GM18907 (cell line): ENCODE data around the gene PRXL2B.

Experiments used
- ATAC-seq: cut with Tn5 transposase; IDR thresholded peaks from one replicate; pipeline ENCODE4 v1.9.1; 2021; ENCODE audit warnings: mild to moderate bottlenecking, moderate library complexity; ENCODE audit not compliant: unreplicated experiment

The PRXL2B gene

DNA sequence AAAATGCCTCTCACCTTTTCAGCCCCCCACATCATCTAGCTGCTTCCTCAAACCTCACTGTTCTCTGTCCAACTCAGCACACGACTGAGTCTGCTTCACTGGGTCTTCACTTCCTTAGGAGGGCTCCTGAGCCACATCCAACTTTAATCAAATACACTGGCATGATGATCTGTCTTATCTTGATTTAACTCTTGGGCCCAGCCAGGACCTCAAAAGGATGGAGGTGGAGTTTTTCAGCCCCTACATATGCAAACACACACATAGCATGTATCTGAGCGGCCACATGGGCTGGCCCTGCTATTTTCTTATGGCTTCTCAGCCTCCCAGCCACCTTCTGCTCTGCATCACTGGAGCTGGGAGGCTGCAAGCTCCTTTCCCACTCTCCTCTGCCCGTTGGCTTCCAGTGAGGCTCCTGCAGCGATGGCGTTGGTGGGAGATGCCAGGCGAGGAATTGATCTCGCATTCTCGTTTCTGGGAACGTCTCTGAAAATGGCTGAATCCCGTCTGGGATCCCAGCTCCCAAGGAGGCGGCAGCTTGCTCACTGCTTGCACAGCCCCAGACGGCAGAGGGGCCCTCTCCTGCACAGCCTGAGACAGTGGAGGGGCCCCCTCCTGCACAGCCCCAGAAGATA, 1.8 kb upstream of the PRXL2B start:
- no peak for ATAC-seq

GRCh38 chr1:2585318-2586092, 1.1 kb upstream of the PRXL2B start:
- ATAC-seq: peak; percentile 46

DNA sequence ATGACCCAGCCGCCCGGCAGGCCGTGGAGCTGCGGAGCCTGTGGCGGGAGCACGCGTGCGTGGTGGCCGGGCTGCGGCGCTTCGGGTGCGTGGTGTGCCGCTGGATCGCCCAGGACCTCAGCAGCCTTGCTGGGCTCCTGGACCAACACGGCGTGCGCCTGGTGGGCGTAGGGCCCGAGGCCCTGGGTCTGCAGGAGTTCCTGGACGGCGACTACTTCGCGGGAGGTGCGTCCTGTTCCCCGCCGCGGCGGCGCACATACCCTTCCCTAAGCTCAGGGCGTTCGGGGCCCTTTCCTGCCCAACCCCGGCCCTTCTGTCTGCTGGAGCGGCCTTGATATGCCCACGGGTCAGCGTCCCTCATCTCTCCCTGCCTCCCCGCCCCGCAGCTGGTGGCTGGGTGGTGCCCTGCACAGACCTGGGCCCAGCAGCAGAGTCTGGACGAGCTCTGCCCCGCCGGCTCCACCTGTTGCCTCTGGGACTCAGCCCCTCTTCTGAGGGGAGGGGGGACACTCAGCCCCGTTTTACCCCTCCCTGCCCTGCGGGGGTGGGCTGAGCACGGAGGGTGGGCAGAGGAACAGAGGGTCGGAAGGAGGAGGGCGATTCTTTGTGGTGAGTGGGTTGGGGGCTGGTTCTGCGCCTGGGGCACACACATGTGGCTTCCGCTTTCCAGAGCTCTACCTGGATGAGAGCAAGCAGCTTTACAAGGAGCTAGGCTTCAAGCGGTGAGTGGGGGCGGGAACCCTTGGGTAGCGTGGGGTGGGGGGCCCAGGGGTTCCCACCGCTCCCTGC, 688 bp downstream of the PRXL2B start:
- ATAC-seq: peak; percentile 0

GRCh38 chr1:2587860-2588571, 1.4 kb downstream of the PRXL2B start:
- no peak for ATAC-seq

DNA sequence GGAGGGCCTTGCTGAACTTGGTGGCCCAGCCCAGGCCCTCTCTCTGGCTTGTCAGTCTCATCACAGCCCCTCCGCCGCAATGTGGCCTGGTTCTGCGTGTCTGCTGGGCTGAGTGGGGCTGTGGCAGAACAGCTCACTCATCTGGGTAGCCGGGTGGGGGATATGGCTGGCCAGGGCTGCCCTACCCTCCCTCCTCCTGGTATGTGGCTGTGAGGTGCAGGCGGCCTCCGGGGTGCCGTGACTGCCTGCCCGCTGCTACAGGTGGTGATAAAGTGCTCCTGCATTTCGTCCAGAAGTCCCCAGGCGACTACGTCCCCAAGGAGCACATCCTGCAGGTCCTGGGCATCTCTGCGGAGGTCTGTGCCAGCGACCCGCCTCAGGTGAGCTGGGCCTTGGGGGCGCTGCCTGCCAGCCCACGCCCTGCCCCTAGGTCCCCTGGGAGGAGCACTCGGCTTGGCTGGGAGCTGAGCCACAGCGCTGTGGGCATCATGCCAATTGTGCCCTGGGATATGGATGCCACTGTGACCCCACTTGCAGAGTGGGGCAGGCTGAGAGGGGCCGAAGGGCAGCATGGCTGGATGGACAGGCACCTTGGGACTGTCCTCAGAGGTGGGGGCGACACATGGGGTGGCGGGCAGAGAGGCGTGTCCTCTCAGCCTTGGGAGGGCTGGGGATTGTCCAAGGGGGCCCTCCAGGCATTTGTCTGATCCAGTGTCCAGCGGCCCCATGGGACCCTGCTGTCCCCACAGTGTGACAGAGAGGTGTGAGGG, 2.3 kb downstream of the PRXL2B start:
- no peak for ATAC-seq

DNA sequence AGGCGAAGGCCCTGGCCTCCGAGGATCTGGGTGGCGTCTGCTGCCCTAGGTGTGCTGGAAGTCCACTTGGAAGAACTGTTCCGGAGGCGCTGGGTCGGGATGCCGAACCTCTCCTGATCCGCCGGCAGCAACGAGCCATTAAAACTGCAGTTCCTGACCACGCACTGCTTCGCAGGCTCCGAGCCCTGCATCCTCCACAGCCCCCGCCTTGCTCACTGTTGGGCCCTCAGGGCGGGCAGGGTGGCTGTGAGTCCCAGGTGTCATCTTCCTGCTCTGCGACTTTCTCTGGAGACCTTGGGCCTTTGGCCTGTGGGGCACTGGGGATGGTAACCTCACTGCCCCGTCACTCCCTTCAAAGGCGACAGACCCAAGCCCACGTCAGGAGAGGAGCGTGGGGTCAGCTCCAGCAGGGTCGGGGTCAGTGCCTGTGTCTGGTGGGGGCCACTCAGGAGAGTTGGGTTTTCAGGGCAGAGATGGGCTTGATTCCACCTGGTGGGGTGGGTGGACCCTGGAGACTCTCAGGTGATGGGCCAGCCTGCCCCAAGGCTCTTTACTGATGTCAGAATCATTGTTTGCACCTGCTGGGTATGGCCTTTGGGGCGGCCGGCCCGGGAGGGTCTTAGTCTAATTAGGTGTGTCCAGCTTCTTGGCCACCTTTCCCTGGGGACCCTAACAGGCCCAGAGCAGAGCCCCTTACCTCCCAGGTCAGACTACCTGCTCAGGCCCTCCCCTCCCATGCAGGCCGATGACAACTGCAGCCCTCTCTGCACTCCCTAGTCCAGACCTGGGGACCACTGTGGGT, 3.1 kb downstream of the PRXL2B start:
- no peak for ATAC-seq

- ATAC-seq: no peak
Observed at GRCh38 chr1:2590233-2591141, 3.9 kb downstream of the PRXL2B start.

GRCh38 chr1:2591233-2591580, 4.6 kb downstream of the PRXL2B start:
- no peak for ATAC-seq

- ATAC-seq: no peak
Observed at GRCh38 chr1:2591581-2592261, 5.1 kb downstream of the PRXL2B start.

- no peak for ATAC-seq
Observed at GRCh38 chr1:2592672-2593071, 6.1 kb downstream of the PRXL2B start.

DNA sequence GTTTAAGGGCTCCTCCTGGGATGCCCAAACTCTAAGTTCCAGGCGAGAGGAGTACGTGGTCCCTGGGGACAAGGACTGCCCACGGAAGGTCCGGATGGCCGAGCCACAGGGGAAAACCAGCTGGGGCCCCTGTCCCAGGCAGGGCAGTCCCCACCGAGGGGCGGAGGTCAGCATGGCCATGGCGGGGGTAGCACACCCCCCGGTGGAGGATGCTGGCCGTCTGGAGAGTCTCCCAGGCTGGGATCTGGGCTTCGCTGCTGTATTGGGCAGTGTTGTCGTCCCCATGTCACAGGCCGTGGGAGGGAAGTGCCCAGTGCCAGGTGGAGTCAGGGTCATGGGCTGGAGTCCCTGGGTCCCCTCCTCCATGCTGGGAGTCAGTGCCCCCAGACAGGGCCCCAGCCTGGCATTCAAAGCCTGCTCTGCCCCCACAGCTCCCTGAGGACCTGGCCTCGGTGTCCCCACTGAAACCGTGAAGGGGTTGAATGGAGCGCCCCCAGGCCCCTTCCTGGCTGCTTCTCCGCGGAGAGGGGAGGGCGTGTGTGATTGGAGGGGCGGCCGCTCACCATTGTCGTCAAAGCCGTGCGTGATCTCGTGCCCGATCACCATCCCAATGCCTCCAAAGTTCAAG, 6.8 kb downstream of the PRXL2B start:
- no peak for ATAC-seq

GRCh38 chr1:2594001-2594640, 7.5 kb downstream of the PRXL2B start:
- ATAC-seq: no peak

- no peak for ATAC-seq
Observed at GRCh38 chr1:2594641-2595131, 8.1 kb downstream of the PRXL2B start.

- no peak for ATAC-seq
Observed at GRCh38 chr1:2595261-2595811, 8.8 kb downstream of the PRXL2B start.

DNA sequence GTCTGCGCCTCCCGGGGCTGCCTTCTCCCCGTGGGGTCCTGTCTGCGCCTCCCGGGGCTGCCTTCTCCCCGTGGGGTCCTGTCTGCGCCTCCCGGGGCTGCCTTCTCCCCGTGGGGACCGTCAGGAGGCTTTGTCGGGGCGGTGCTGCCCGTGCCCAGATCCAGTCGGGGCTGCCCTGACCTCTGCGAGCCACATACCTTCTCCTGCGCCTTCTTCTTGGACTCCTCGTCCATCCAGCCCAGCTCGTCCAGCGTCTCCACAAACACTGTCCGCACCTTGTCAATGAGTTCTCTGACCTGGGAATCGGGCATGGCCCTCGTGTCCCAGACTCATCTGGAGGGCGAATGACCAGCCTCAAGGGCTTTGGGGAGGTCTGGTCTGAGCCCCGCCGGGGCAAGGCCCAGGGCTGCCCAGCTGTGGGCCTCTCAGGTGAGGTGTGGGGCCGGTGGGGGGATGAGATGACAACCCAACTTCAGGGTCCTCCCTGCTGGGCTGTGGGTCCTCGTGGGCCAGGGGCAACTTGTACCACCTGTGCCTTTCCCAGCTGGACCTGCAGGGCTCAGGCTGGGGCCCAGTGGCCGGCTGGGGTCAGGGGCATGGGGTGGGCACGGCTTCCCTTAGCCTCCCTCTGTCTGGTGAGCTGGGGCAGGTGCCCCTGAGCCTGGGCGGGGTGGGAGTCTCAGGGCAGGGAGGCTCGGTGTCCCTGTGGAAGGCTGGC, 9.4 kb downstream of the PRXL2B start:
- no peak for ATAC-seq
